AG10803 (cell line): ENCODE data around the gene ATP6V0E2.
A peak's percentile ranks its signal among the peaks of the same experiment; 100 is the strongest.

Experiments used
- DNase-seq: peaks from one replicate; pipeline ENCODE4 v3.0.0; 2010; ENCODE audit warnings: low read depth
- H3K4me3 ChIP-seq: 2 replicates; pipeline ENCODE4 v1.5.1; 2011; ENCODE audit warnings: mild to moderate bottlenecking, low read length, control low read depth
- CTCF ChIP-seq: conservative IDR thresholded peaks from 2 replicates; pipeline ENCODE4 v1.5.1; 2011; ENCODE audit warnings: mild to moderate bottlenecking, low read length, control low read depth, inconsistent platforms

Gene ATP6V0E2

GRCh38 chr7:149873074-149873969 is at the start of gene ATP6V0E2:
ATP6V0E2 (plus strand) TSS chr7:149873969; CDS start chr7:149874066, 97 bp downstream.
- DNase-seq, result peak; percentile 88
- TF ChIP-seq CTCF, result no peak
- H3K4me3 ChIP-seq, result peak within 1 kb of the TSS; percentile 72

- H3K4me3 ChIP-seq, result no peak overlapping the region
- DNase-seq, result no peak
- no peak for TF ChIP-seq CTCF
These were observed 49.4 kb upstream of the ATP6V0E2 start for GRCh38 chr7:149824301-149824741.

GRCh38 chr7:149824748-149825566 is 48.8 kb upstream of the ATP6V0E2 start:
- TF ChIP-seq CTCF, result no peak
- no peak for DNase-seq
- H3K4me3 ChIP-seq, result no peak overlapping the region

GRCh38 chr7:149825567-149826343 is 48.0 kb upstream of the ATP6V0E2 start:
- H3K4me3 ChIP-seq, result no peak overlapping the region
- TF ChIP-seq CTCF, result no peak
- no peak for DNase-seq

GRCh38 chr7:149826344-149827088 is 47.3 kb upstream of the ATP6V0E2 start:
- no peak overlapping the region for H3K4me3 ChIP-seq
- TF ChIP-seq CTCF, result no peak
- DNase-seq, result no peak

- no peak for TF ChIP-seq CTCF
- no peak for DNase-seq
- no peak overlapping the region for H3K4me3 ChIP-seq
These were observed 46.4 kb upstream of the ATP6V0E2 start for GRCh38 chr7:149827089-149827981.
